ENCODE results near the gene FCN1. TPM values are rescaled to one million over a fixed set of nuclear protein-coding genes. Genes with fewer than 3 reads are reported as not detected.

FCN1 gene
- total RNA-seq, 1 donor from 2014 or later: not detected

DNA sequence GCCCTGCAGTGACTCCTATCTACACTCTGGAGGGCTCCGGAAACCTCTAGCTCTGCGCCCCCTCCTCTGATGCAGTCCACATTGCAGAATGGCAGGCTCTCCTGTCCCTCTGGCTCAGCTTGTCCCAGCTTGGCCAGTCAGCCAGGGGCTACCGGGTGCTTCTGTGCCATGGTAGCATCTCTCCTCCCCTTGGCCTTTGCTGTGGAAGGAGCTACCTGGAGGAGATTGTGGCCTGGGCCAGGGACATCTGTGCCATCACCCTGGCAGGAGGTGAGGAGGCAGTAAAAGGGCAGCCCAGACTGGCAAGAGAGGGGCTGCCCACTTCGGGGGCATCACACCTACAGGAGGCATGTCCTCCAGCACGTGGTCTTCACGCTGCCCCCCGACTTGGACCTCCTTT, 38.1 kb upstream of the FCN1 start:
- DNase-seq (ENCODE audit: low read depth): no peak
- Histone ChIP-seq H3K36me3 (ENCODE audit: control insufficient read depth, insufficient read depth, low read length) (no peaks in the 10 kb centered on the region), H3K27me3 (ENCODE audit: control insufficient read depth, insufficient read depth, low read length) (no peaks in the 10 kb centered on the region), H3K4me3 (ENCODE audit: low read depth, low read length) (no peak overlapping the region)
- TF ChIP-seq, protein P1, sequence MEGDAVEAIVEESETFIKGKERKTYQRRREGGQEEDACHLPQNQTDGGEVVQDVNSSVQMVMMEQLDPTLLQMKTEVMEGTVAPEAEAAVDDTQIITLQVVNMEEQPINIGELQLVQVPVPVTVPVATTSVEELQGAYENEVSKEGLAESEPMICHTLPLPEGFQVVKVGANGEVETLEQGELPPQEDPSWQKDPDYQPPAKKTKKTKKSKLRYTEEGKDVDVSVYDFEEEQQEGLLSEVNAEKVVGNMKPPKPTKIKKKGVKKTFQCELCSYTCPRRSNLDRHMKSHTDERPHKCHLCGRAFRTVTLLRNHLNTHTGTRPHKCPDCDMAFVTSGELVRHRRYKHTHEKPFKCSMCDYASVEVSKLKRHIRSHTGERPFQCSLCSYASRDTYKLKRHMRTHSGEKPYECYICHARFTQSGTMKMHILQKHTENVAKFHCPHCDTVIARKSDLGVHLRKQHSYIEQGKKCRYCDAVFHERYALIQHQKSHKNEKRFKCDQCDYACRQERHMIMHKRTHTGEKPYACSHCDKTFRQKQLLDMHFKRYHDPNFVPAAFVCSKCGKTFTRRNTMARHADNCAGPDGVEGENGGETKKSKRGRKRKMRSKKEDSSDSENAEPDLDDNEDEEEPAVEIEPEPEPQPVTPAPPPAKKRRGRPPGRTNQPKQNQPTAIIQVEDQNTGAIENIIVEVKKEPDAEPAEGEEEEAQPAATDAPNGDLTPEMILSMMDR (IDR thresholded peaks at IDR 0.05; ENCODE audit: insufficient read depth, low read length, poor library complexity, severe bottlenecking): no peak

- Histone ChIP-seq H3K36me3 (ENCODE audit: control insufficient read depth, insufficient read depth, low read length) (no peaks in the 10 kb centered on the region), H3K4me3 (ENCODE audit: low read depth, low read length) (no peak overlapping the region), H3K27me3 (ENCODE audit: control insufficient read depth, insufficient read depth, low read length) (no peaks in the 10 kb centered on the region)
- DNase-seq (ENCODE audit: low read depth): no peak
- TF ChIP-seq, protein P1 (IDR thresholded peaks at IDR 0.05; ENCODE audit: insufficient read depth, low read length, poor library complexity, severe bottlenecking): no peak
These were observed 37.4 kb upstream of the FCN1 start for GRCh38 chr9:134955156-134955555.

- no peak overlapping the region for H3K4me3 ChIP-seq (ENCODE audit: low read depth, low read length)
- DNase-seq (ENCODE audit: low read depth): no peak
- H3K27me3 ChIP-seq (ENCODE audit: control insufficient read depth, insufficient read depth, low read length): peaks cover 5% of the 10 kb centered on the region
- TF ChIP-seq, protein P1 (IDR thresholded peaks at IDR 0.05; ENCODE audit: insufficient read depth, low read length, poor library complexity, severe bottlenecking): no peak
- no peaks in the 10 kb centered on the region for H3K36me3 ChIP-seq (ENCODE audit: control insufficient read depth, insufficient read depth, low read length)
These were observed 34.3 kb upstream of the FCN1 start for GRCh38 chr9:134951994-134952393.

DNA sequence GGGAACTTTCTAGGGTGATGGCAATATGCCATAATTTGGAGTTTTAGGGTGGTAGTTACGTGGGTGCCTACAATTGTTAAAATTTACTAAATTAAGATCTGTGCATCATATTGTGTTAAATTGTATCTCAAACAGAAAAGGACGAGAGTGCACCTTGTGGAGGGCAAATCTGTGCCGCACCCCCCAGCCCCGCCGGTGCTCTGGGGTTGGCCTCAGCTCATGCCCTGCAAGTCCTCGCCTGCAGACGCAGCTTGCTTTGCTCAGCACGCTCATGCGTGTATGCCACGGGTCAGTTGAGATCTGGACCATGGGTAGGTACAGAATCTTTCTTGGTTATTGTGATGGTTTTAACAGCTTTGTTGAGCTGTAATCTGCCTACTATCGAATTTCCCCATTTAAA, 33.7 kb upstream of the FCN1 start:
- no peaks in the 10 kb centered on the region for H3K36me3 ChIP-seq (ENCODE audit: control insufficient read depth, insufficient read depth, low read length)
- TF ChIP-seq, protein P1 (IDR thresholded peaks at IDR 0.05; ENCODE audit: insufficient read depth, low read length, poor library complexity, severe bottlenecking): no peak
- H3K4me3 ChIP-seq (ENCODE audit: low read depth, low read length): no peak overlapping the region
- no peak for DNase-seq (ENCODE audit: low read depth)
- H3K27me3 ChIP-seq (ENCODE audit: control insufficient read depth, insufficient read depth, low read length): peaks cover 6% of the 10 kb centered on the region

DNA sequence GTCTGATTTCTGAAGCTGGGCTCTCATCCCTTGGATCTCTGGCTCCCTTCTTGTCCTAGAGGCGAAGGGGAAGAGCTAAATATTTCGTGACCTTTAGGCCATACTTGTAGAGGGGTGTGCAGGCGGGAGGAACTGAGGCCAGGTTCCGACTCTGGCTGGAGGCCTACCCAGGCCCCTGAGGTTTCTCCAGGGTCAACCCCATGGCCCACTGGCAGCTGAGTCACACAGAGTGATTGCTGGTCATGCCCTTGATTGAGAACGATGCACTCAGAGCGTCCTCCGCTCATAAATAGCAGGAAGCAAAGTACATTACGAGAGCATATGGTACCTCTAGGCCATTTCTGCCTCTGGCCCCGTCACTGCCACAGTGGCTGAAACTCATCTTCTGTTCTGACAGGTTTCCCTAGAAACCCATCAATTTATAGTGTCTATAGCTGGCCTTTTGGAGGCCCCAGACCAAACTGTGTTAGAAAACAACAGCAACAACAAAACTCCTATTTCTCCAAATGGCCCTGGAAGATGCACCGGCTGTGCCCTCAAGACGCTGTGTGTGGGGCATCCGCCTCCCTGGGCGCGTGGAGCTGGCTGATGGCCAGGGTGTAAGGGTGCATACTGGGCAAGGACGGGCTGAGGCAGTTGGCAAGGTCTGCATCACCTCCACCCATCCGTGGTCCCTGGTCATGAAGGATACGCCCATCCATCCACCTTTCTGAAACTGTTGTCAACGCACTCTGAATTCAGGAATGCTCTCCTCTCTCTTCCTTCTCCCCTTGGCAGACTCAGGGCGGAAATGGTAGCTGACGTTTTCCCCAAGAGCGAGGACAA, 32.9 kb upstream of the FCN1 start:
- TF ChIP-seq, protein P1 (IDR thresholded peaks at IDR 0.05; ENCODE audit: insufficient read depth, low read length, poor library complexity, severe bottlenecking): no peak

More for the DNA sequence above, 32.9 kb upstream of the FCN1 start:
- Histone ChIP-seq H3K27me3 (ENCODE audit: control insufficient read depth, insufficient read depth, low read length) (peaks cover 6% of the 10 kb centered on the region), H3K36me3 (ENCODE audit: control insufficient read depth, insufficient read depth, low read length) (no peaks in the 10 kb centered on the region), H3K4me3 (ENCODE audit: low read depth, low read length) (no peak overlapping the region)
- DNase-seq (ENCODE audit: low read depth): no peak

Data from kidney epithelial cell (primary cell).